HUES64 (cell line): ENCODE data around the gene CCDC191.

Source experiments
- H3K27ac ChIP-seq: 2 replicates; pipeline ENCODE4 v1.7.0; 2013; ENCODE audit warnings: low read depth, low read length, inconsistent platforms
- H3K27me3 ChIP-seq: 2 replicates; pipeline ENCODE4 v1.6.1; 2013; ENCODE audit warnings: mild to moderate bottlenecking, low read length; ENCODE audit not compliant: insufficient read depth
- H3K36me3 ChIP-seq: 2 replicates; pipeline ENCODE4 v1.6.1; 2013; ENCODE audit warnings: mild to moderate bottlenecking, low read length; ENCODE audit not compliant: insufficient read depth
- H3K4me1 ChIP-seq: 2 replicates; pipeline ENCODE4 v1.6.1; 2013; ENCODE audit warnings: mild to moderate bottlenecking, low read length, moderate library complexity; ENCODE audit not compliant: insufficient read depth
- H3K4me3 ChIP-seq: 2 replicates; pipeline ENCODE4 v1.5.1; 2013; ENCODE audit warnings: mild to moderate bottlenecking, low read length, moderate library complexity
- H3K9ac ChIP-seq: 2 replicates; pipeline ENCODE4 v1.6.1; 2013; ENCODE audit warnings: mild to moderate bottlenecking, low read depth, low read length
- H3K9me3 ChIP-seq: 2 replicates; pipeline ENCODE4 v1.6.1; 2013; ENCODE audit warnings: low read depth, low read length; ENCODE audit not compliant: insufficient read depth
- WGBS: fragments of 150-250, 120-280 bp; methylation state at CpG from one replicate; pipeline ENCODE4 v1.1.7; 2013; ENCODE audit warnings: missing lambda C conversion rate; 5-methylcytosine and 5-hydroxymethylcytosine counted together

CCDC191 gene

GRCh38 chr3:114014211-114014610 lies 42.1 kb downstream of the CCDC191 start:
- Histone ChIP-seq H3K27ac (no peak overlapping the region), H3K36me3 (no peaks in the 10 kb centered on the region), H3K4me1 (peaks cover 3% of the 10 kb centered on the region; the same call in 1 of the 2 replicates), H3K4me3 (no peak overlapping the region), H3K9ac (no peak overlapping the region), H3K9me3 (no peaks in the 10 kb centered on the region), H3K27me3 (no peaks in the 10 kb centered on the region)
- WGBS = 96% methylated on average over 7 of the region's 7 CpGs

- Histone ChIP-seq H3K9me3 (no peaks in the 10 kb centered on the region), H3K36me3 (no peaks in the 10 kb centered on the region), H3K4me3 (no peak overlapping the region), H3K4me1 (no peaks in the 10 kb centered on the region), H3K27me3 (no peaks in the 10 kb centered on the region), H3K9ac (no peak overlapping the region), H3K27ac (no peak overlapping the region)
- 94% methylated on average over 2 of the region's 2 CpGs for WGBS
Observed at GRCh38 chr3:114011059-114011797, 45.1 kb downstream of the CCDC191 start.

GRCh38 chr3:114005481-114005880 lies 50.8 kb downstream of the CCDC191 start:
- H3K27ac ChIP-seq = no peak overlapping the region
- no peaks in the 10 kb centered on the region for H3K36me3 ChIP-seq
- H3K4me3 ChIP-seq = no peak overlapping the region
- no peaks in the 10 kb centered on the region for H3K4me1 ChIP-seq
- no peaks in the 10 kb centered on the region for H3K27me3 ChIP-seq
- no peak overlapping the region for H3K9ac ChIP-seq
- H3K9me3 ChIP-seq = peaks cover 8% of the 10 kb centered on the region; the same call in 1 of the 2 replicates
- WGBS = 91% methylated on average over 5 of the region's 5 CpGs

- no peak overlapping the region for H3K27ac ChIP-seq
- WGBS = 84% methylated on average over 4 of the region's 4 CpGs
- no peaks in the 10 kb centered on the region for H3K27me3 ChIP-seq
- H3K4me3 ChIP-seq = no peak overlapping the region
- no peaks in the 10 kb centered on the region for H3K9me3 ChIP-seq
- H3K36me3 ChIP-seq = no peaks in the 10 kb centered on the region
- no peaks in the 10 kb centered on the region for H3K4me1 ChIP-seq
- no peak overlapping the region for H3K9ac ChIP-seq
Observed at GRCh38 chr3:113985541-113985940, 70.8 kb downstream of the CCDC191 start.

GRCh38 chr3:113983544-113983943 lies 72.8 kb downstream of the CCDC191 start:
- no peaks in the 10 kb centered on the region for H3K27me3 ChIP-seq
- no peak overlapping the region for H3K4me3 ChIP-seq
- 83% methylated on average over 1 of the region's 3 CpGs for WGBS
- H3K4me1 ChIP-seq = no peaks in the 10 kb centered on the region
- no peaks in the 10 kb centered on the region for H3K9me3 ChIP-seq
- H3K9ac ChIP-seq = no peak overlapping the region
- H3K27ac ChIP-seq = no peak overlapping the region
- no peaks in the 10 kb centered on the region for H3K36me3 ChIP-seq

- Histone ChIP-seq H3K27ac (no peak overlapping the region), H3K36me3 (no peaks in the 10 kb centered on the region), H3K27me3 (no peaks in the 10 kb centered on the region), H3K9ac (no peak overlapping the region), H3K4me3 (no peak overlapping the region), H3K4me1 (no peaks in the 10 kb centered on the region), H3K9me3 (no peaks in the 10 kb centered on the region)
Observed at GRCh38 chr3:113981803-113982202, 74.5 kb downstream of the CCDC191 start.

- no peaks in the 10 kb centered on the region for H3K36me3 ChIP-seq
- 84% methylated on average over 1 of the region's 1 CpG for WGBS
Observed at GRCh38 chr3:113979916-113980315, 76.4 kb downstream of the CCDC191 start.

GRCh38 chr3:113977822-113978221 lies 78.5 kb downstream of the CCDC191 start:
- H3K36me3 ChIP-seq = no peaks in the 10 kb centered on the region
- over 99% methylated on average over 4 of the region's 4 CpGs for WGBS

More at GRCh38 chr3:113979916-113980315, 76.4 kb downstream of the CCDC191 start:
- no peak overlapping the region for H3K27ac ChIP-seq
- no peaks in the 10 kb centered on the region for H3K27me3 ChIP-seq
- H3K4me3 ChIP-seq = no peak overlapping the region
- no peak overlapping the region for H3K9ac ChIP-seq
- no peaks in the 10 kb centered on the region for H3K4me1 ChIP-seq
- H3K9me3 ChIP-seq = no peaks in the 10 kb centered on the region

GRCh38 chr3:113968986-113969385 lies 87.3 kb downstream of the CCDC191 start:
- WGBS = 75% methylated on average over 2 of the region's 2 CpGs
- Histone ChIP-seq H3K9ac (no peak overlapping the region), H3K27me3 (no peaks in the 10 kb centered on the region), H3K9me3 (peaks cover 15% of the 10 kb centered on the region; the same call in 1 of the 2 replicates), H3K4me1 (no peaks in the 10 kb centered on the region), H3K27ac (no peak overlapping the region), H3K4me3 (no peak overlapping the region), H3K36me3 (no peaks in the 10 kb centered on the region)

More at GRCh38 chr3:113977822-113978221, 78.5 kb downstream of the CCDC191 start:
- no peak overlapping the region for H3K4me3 ChIP-seq
- peaks cover 19% of the 10 kb centered on the region; the same call in 1 of the 2 replicates for H3K9me3 ChIP-seq
- H3K27ac ChIP-seq = no peak overlapping the region
- no peaks in the 10 kb centered on the region for H3K4me1 ChIP-seq
- no peaks in the 10 kb centered on the region for H3K27me3 ChIP-seq
- no peak overlapping the region for H3K9ac ChIP-seq

GRCh38 chr3:113966172-113966571 lies 90.2 kb downstream of the CCDC191 start:
- Histone ChIP-seq H3K4me3 (no peak overlapping the region), H3K36me3 (no peaks in the 10 kb centered on the region), H3K9ac (no peak overlapping the region), H3K4me1 (peaks cover 5% of the 10 kb centered on the region; the same call in 1 of the 2 replicates), H3K27ac (no peak overlapping the region), H3K27me3 (no peaks in the 10 kb centered on the region), H3K9me3 (no peaks in the 10 kb centered on the region)
- 79% methylated on average over 2 of the region's 2 CpGs for WGBS

GRCh38 chr3:113963879-113964278 lies 92.4 kb downstream of the CCDC191 start:
- Histone ChIP-seq H3K9me3 (no peaks in the 10 kb centered on the region), H3K27me3 (no peaks in the 10 kb centered on the region), H3K9ac (no peak overlapping the region), H3K36me3 (peaks cover 11% of the 10 kb centered on the region; the same call in 1 of the 2 replicates), H3K27ac (no peak overlapping the region), H3K4me1 (peaks cover 5% of the 10 kb centered on the region; the same call in 1 of the 2 replicates), H3K4me3 (no peak overlapping the region)
- 95% methylated on average over 3 of the region's 3 CpGs for WGBS
